Measurements from ENCODE around the gene SHC2. TPM values are rescaled to one million over a fixed set of nuclear protein-coding genes. Genes with fewer than 3 reads are reported as not detected.

The SHC2 gene
- total RNA-seq, 1 donor from 2014 or later: 29.1 TPM

GRCh38 chr19:376111-376470 is 84.7 kb downstream of the SHC2 start:
- DNase-seq (ENCODE audit: low spot score): no peak

- DNase-seq (ENCODE audit: low spot score): peak; percentile 84
These were observed 85.3 kb downstream of the SHC2 start for GRCh38 chr19:375395-376110.

- DNase-seq (ENCODE audit: low spot score): no peak
These were observed 86.0 kb downstream of the SHC2 start for GRCh38 chr19:374886-375235.

- DNase-seq (ENCODE audit: low spot score): peak; percentile 78
These were observed 86.5 kb downstream of the SHC2 start for GRCh38 chr19:374183-374885.

- peak; percentile 86 for DNase-seq (ENCODE audit: low spot score)
These were observed 87.2 kb downstream of the SHC2 start for GRCh38 chr19:373391-374182.

GRCh38 chr19:372306-372890 is 88.4 kb downstream of the SHC2 start:
- DNase-seq (ENCODE audit: low spot score): peak; percentile 87

- no peak for DNase-seq (ENCODE audit: low spot score)
These were observed 89.2 kb downstream of the SHC2 start for GRCh38 chr19:371501-372168.

- DNase-seq (ENCODE audit: low spot score): peak; percentile 75
These were observed 90.0 kb downstream of the SHC2 start for GRCh38 chr19:370641-371330.

GRCh38 chr19:369876-370275 is 91.0 kb downstream of the SHC2 start:
- peak; percentile 75 for DNase-seq (ENCODE audit: low spot score)

- peak; percentile 60 for DNase-seq (ENCODE audit: low spot score)
These were observed 91.6 kb downstream of the SHC2 start for GRCh38 chr19:369256-369655.

GRCh38 chr19:368630-369024 is 92.2 kb downstream of the SHC2 start:
- DNase-seq (ENCODE audit: low spot score): no peak

- no peak for DNase-seq (ENCODE audit: low spot score)
These were observed 92.7 kb downstream of the SHC2 start for GRCh38 chr19:367963-368629.

GRCh38 chr19:367561-367960 is 93.3 kb downstream of the SHC2 start:
- DNase-seq (ENCODE audit: low spot score): no peak

GRCh38 chr19:366951-367350 is 93.9 kb downstream of the SHC2 start:
- DNase-seq (ENCODE audit: low spot score): no peak

Other genes with a start within 250 kb of the SHC2 start
- 7.9 TPM for gene PLPP2, start 169.6 kb downstream of the SHC2 start, total RNA-seq
- gene MIER2, start 116.2 kb downstream of the SHC2 start, total RNA-seq: 53.5 TPM
- gene C2CD4C, start 51.9 kb downstream of the SHC2 start, total RNA-seq: 5.9 TPM
- 1.7 TPM for gene MADCAM1, start 35.5 kb upstream of the SHC2 start, total RNA-seq
- gene TPGS1, start 46.5 kb upstream of the SHC2 start, total RNA-seq: 20.3 TPM
- 53.7 TPM for gene CDC34, start 70.7 kb upstream of the SHC2 start, total RNA-seq
- gene GZMM, start 83.0 kb upstream of the SHC2 start, total RNA-seq: 0.74 TPM
- 396 TPM for gene BSG, start 111.6 kb upstream of the SHC2 start, total RNA-seq
- 0.16 TPM for gene HCN2, start 128.8 kb upstream of the SHC2 start, total RNA-seq
- 36.9 TPM for gene POLRMT, start 172.5 kb upstream of the SHC2 start, total RNA-seq
- gene FGF22, start 178.8 kb upstream of the SHC2 start, total RNA-seq: 0.22 TPM
- 37.3 TPM for gene RNF126, start 202.2 kb upstream of the SHC2 start, total RNA-seq
- 193 TPM for gene FSTL3, start 215.4 kb upstream of the SHC2 start, total RNA-seq
- gene PRSS57, start 234.4 kb upstream of the SHC2 start, total RNA-seq: not detected
- 212 TPM for gene PALM, start 247.9 kb upstream of the SHC2 start, total RNA-seq

All from mesenteric fat pad (tissue), 1 donor.